Nephron progenitor cell (in vitro differentiated cells): Measurements from ENCODE around the gene BMP2K.

ENCODE experiments used
- DNase-seq: peaks from one replicate; pipeline ENCODE4 v3.0.0; 2021
- H3K27ac Mint-ChIP-seq: 2 replicates; pipeline ENCODE4 v1.8.0; 2021; ENCODE audit warnings: mild to moderate bottlenecking, moderate library complexity, mixed read lengths
- H3K27me3 Mint-ChIP-seq: 2 replicates; pipeline ENCODE4 v1.8.0; 2021; ENCODE audit warnings: mild to moderate bottlenecking, low read depth, mixed read lengths; ENCODE audit not compliant: poor library complexity
- H3K36me3 Mint-ChIP-seq: 2 replicates; pipeline ENCODE4 v1.8.0; 2021; ENCODE audit warnings: low read depth, mixed read lengths
- H3K4me1 Mint-ChIP-seq: 2 replicates; pipeline ENCODE4 v1.8.0; 2021; ENCODE audit warnings: mixed read lengths
- H3K4me3 Mint-ChIP-seq: 2 replicates; pipeline ENCODE4 v1.8.0; 2021; ENCODE audit warnings: mild to moderate bottlenecking, moderate library complexity, mixed read lengths
- H3K9me3 Mint-ChIP-seq: 2 replicates; pipeline ENCODE4 v1.8.0; 2021; ENCODE audit warnings: mild to moderate bottlenecking, moderate library complexity, mixed read lengths
- CTCF ChIP-seq: fragments of 200-600 bp; sonication (generic); IDR thresholded peaks from 2 replicates; pipeline ENCODE4 v1.5.0; 2021; ENCODE audit warnings: antibody characterized with exemption

The BMP2K gene

DNA sequence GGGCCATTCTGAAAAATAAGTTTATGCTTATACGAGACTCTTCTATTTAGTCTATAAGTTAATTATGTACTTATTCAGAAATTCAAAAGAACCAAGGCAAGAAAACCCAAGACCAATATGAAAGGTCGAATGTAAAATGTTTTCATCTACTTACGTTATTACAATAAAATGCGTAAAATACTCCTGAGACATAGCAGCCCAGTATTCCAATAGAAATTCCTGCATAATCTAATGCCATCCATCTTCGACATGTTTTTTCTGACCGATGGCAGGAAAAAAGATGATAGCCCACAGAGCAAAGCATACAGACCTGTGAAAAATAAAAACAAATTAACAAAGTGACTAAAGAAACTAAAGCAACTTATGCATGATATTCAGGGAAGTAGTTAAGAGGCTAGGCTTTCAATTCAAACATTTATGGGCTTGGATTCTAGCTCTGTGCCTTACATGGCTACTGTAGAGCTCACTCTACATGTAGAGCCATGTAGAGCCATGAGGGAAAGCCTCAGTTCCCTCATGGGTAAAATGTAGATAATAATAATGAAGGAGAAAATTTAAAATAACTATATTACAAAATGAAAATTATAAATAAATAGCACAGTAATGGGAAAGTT is 154.0 kb downstream of the BMP2K start:
- peaks cover 40% of the 10 kb centered on the region for H3K36me3 Mint-ChIP-seq

GRCh38 chr4:78936989-78937388 is 160.8 kb downstream of the BMP2K start:
- peak overlapping the region; percentile 2 for H3K4me3 Mint-ChIP-seq
- H3K27ac Mint-ChIP-seq = no peak overlapping the region

More for the DNA sequence above, 154.0 kb downstream of the BMP2K start:
- Mint-ChIP-seq H3K27me3 (no peaks in the 10 kb centered on the region), H3K4me1 (no peaks in the 10 kb centered on the region), H3K4me3 (no peak overlapping the region), H3K27ac (no peak overlapping the region), H3K9me3 (peaks cover 6% of the 10 kb centered on the region)
- TF ChIP-seq CTCF = no peak
- no peak for DNase-seq

GRCh38 chr4:78937837-78938236 is 161.7 kb downstream of the BMP2K start:
- peaks cover 19% of the 10 kb centered on the region for H3K4me1 Mint-ChIP-seq
- no peak for DNase-seq
- peaks cover 10% of the 10 kb centered on the region for H3K27me3 Mint-ChIP-seq
- H3K36me3 Mint-ChIP-seq = peaks cover 13% of the 10 kb centered on the region
- H3K4me3 Mint-ChIP-seq = peak overlapping the region; percentile 93
- H3K9me3 Mint-ChIP-seq = no peaks in the 10 kb centered on the region
- no peak overlapping the region for H3K27ac Mint-ChIP-seq
- no peak for TF ChIP-seq CTCF

More at GRCh38 chr4:78936989-78937388, 160.8 kb downstream of the BMP2K start:
- DNase-seq = no peak
- no peak for TF ChIP-seq CTCF
- H3K9me3 Mint-ChIP-seq = no peaks in the 10 kb centered on the region
- peaks cover 3% of the 10 kb centered on the region for H3K27me3 Mint-ChIP-seq
- peaks cover 19% of the 10 kb centered on the region for H3K4me1 Mint-ChIP-seq
- H3K36me3 Mint-ChIP-seq = peaks cover 13% of the 10 kb centered on the region

GRCh38 chr4:78938474-78938867 is 162.3 kb downstream of the BMP2K start:
- TF ChIP-seq CTCF = no peak
- Mint-ChIP-seq H3K36me3 (peaks cover 13% of the 10 kb centered on the region), H3K27ac (peak overlapping the region; percentile 12), H3K27me3 (peaks cover 14% of the 10 kb centered on the region), H3K9me3 (no peaks in the 10 kb centered on the region), H3K4me1 (peaks cover 21% of the 10 kb centered on the region), H3K4me3 (peak overlapping the region; percentile 93)
- no peak for DNase-seq

DNA sequence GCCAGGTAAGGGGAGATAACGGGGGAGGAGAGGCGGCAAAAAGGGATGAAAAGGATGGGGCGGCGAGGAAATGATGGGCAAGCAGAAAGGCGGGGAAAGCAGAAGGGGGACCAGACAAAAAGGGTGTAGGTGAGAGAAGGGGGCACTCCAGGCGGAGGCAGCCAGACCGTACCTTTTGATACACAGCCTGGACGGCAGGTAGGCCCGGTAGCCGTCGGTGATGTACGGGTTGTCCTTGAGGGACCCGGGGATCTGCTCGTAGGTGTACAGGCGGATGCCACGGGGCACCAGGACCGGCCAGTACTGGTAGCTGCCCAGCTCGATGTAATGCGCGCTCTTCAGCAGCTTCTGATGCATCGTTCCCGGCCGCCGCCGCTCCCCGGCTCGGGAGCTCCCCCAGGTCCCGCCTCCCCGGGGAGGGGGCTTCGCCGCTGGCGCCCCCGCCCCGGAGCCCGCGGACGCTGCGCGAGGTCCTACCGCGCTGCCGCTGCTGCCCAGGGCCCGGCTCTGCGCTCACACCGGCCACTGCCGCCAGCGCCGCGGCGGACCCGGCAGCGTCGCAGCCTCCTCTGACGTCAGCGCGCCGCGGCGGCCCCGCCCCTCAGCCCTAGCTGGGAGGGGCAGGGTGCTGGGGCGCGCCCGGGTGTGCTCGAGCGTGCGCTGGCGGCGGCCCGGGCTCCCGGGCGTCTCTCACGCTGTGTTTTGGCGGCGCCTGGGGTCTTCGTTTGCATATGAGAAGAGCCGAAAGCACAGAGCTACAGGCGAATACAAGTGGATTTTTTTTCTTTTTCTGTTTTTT is 162.9 kb downstream of the BMP2K start, which contains the start of gene PAQR3:
Gene PAQR3 (minus strand): TSS at position 571 of the 799 bp plus-strand sequence. CDS start 214 bp downstream, at position 357.
- peaks cover 13% of the 10 kb centered on the region for H3K36me3 Mint-ChIP-seq
- H3K9me3 Mint-ChIP-seq = no peaks in the 10 kb centered on the region
- H3K4me1 Mint-ChIP-seq = peaks cover 27% of the 10 kb centered on the region
- H3K27ac Mint-ChIP-seq = peak within 1 kb of the TSS; percentile 12
- TF ChIP-seq CTCF = no peak
- peak within 1 kb of the TSS; percentile 93 for H3K4me3 Mint-ChIP-seq
- DNase-seq = peak; percentile 92
- peaks cover 16% of the 10 kb centered on the region for H3K27me3 Mint-ChIP-seq
